Upper lobe of left lung (tissue), 4 donors: Measurements from ENCODE around the gene FLNC.

Experiments used
- POLR2AphosphoS5 ChIP-seq, 2 donors: sonication (generic); formaldehyde crosslinking; IDR thresholded peaks; one replicate each; pipeline ENCODE4 v1.5.1; 2017; ENCODE audit warnings: antibody characterized with exemption in 2 of 2
- TF ChIP-seq, protein P1 (sequence below), 6 experiments: fragments of 450-650 bp in 4 of 6; fragments of 200-600 bp in 2 of 6; sonication (generic) in 2 of 6; IDR thresholded peaks; one replicate each; pipeline ENCODE4 v1.5.1; 2016 to 2019; ENCODE audit warnings: antibody characterized with exemption in 6 of 6

DNA sequence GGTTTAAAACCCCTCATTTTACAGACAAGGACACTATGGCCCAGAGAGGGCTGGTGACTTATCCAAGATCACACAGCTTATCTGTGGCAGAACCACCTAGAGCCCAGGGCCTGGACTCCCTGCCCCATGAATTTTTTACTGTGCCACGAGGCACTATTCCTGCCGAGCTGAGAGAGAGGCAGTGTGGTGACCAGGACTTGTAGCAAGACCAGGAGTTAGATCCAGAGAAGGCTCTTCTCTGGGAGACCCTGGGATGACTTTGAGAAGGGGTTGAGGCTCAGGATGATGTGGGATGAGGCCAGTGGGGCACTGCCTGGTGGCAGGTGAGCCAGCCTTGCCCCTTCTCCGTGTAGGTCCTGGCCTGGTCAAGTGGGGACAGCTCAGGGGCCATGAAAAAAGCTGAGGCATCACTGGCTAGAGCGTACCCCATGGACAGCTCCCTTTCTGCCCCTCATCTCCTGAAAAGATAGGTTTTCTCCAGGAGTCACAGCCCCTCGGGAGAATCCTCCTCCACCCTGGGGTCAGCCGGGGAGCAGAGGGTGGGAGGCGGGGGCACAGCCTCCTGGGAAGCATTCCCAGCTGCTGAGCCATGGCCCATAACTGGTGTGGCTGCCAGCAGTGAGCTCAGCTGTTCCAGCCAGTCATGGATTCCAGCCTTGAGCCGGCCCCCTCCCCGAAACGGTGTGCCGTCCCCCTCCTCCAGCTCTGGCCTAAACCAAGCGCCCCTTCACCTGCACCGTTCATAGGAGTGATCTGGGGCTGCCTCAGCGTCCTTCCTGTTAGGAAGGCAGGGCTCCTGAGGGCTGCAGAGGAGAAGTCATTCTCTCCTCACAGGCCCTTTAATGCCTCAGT, 5.8 kb downstream of the FLNC start:
- TF ChIP-seq, protein P1, sequence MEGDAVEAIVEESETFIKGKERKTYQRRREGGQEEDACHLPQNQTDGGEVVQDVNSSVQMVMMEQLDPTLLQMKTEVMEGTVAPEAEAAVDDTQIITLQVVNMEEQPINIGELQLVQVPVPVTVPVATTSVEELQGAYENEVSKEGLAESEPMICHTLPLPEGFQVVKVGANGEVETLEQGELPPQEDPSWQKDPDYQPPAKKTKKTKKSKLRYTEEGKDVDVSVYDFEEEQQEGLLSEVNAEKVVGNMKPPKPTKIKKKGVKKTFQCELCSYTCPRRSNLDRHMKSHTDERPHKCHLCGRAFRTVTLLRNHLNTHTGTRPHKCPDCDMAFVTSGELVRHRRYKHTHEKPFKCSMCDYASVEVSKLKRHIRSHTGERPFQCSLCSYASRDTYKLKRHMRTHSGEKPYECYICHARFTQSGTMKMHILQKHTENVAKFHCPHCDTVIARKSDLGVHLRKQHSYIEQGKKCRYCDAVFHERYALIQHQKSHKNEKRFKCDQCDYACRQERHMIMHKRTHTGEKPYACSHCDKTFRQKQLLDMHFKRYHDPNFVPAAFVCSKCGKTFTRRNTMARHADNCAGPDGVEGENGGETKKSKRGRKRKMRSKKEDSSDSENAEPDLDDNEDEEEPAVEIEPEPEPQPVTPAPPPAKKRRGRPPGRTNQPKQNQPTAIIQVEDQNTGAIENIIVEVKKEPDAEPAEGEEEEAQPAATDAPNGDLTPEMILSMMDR (IDR thresholded peaks at IDR 0.05): no peak
- TF ChIP-seq POLR2AphosphoS5 (IDR thresholded peaks at IDR 0.05): no peak
